SK-N-SH (cell line): Measurements from ENCODE around the gene CLINT1.

Source experiments
- CHD2 ChIP-seq: fragments of 150-350 bp; IDR thresholded peaks from 2 replicates; pipeline ENCODE4 v1.6.1; 2018; ENCODE audit warnings: low read length; ENCODE audit not compliant: partially characterized antibody
- ELF1 ChIP-seq: IDR thresholded peaks from 2 replicates; pipeline ENCODE4 v1.4.0; 2012
- EZH2phosphoT487 ChIP-seq: fragments of 200-600 bp; sonication (generic); IDR thresholded peaks from 2 replicates; pipeline ENCODE4 v1.6.1; 2017; ENCODE audit warnings: low read depth, mixed run types, mild to moderate bottlenecking, antibody characterized with exemption, moderate library complexity, borderline replicate concordance
- MXI1 ChIP-seq: IDR thresholded peaks from 2 replicates; pipeline ENCODE4 v1.6.1; 2012; ENCODE audit warnings: mild to moderate bottlenecking, low read depth, low read length, improper control_type of control experiment
- NFIC ChIP-seq: IDR thresholded peaks from 2 replicates; pipeline ENCODE4 v1.4.0; 2012; ENCODE audit warnings: borderline replicate concordance
- POLR2AphosphoS5 ChIP-seq: IDR thresholded peaks from 2 replicates; pipeline ENCODE4 v1.6.1; 2012; ENCODE audit warnings: low read depth, low read length
- RAD21 ChIP-seq: IDR thresholded peaks from 2 replicates; pipeline ENCODE4 v1.6.1; 2012; ENCODE audit warnings: mild to moderate bottlenecking, low read length
- RCOR1 ChIP-seq: fragments of 150-350 bp; IDR thresholded peaks from 2 replicates; pipeline ENCODE4 v1.6.1; 2017; ENCODE audit warnings: antibody characterized with exemption, low read length
- RXRA ChIP-seq: IDR thresholded peaks from 2 replicates; pipeline ENCODE4 v1.4.0; 2012; ENCODE audit warnings: low read depth, mild to moderate bottlenecking, borderline replicate concordance
- SMC3 ChIP-seq: IDR thresholded peaks from 2 replicates; pipeline ENCODE4 v1.6.1; 2012; ENCODE audit warnings: low read depth, low read length, improper control_type of control experiment
- TF ChIP-seq, protein P1 (sequence below): fragments of 200-600 bp; sonication (generic); IDR thresholded peaks from 2 replicates; pipeline ENCODE4 v1.6.1; 2017; ENCODE audit warnings: antibody characterized with exemption, mild to moderate bottlenecking, moderate library complexity
- TF ChIP-seq, protein P2 (sequence below): fragments of 150-350 bp; IDR thresholded peaks from 2 replicates; pipeline ENCODE4 v1.6.1; 2016; ENCODE audit warnings: mild to moderate bottlenecking, low read depth, low read length
- TF ChIP-seq, protein P3 (sequence below): IDR thresholded peaks from 2 replicates; pipeline ENCODE4 v1.6.1; 2012; ENCODE audit warnings: mild to moderate bottlenecking, low read depth, low read length, moderate library complexity
- TF ChIP-seq, protein P4 (sequence below): IDR thresholded peaks from 2 replicates; pipeline ENCODE4 v1.4.0; 2012; ENCODE audit warnings: low read depth

DNA sequence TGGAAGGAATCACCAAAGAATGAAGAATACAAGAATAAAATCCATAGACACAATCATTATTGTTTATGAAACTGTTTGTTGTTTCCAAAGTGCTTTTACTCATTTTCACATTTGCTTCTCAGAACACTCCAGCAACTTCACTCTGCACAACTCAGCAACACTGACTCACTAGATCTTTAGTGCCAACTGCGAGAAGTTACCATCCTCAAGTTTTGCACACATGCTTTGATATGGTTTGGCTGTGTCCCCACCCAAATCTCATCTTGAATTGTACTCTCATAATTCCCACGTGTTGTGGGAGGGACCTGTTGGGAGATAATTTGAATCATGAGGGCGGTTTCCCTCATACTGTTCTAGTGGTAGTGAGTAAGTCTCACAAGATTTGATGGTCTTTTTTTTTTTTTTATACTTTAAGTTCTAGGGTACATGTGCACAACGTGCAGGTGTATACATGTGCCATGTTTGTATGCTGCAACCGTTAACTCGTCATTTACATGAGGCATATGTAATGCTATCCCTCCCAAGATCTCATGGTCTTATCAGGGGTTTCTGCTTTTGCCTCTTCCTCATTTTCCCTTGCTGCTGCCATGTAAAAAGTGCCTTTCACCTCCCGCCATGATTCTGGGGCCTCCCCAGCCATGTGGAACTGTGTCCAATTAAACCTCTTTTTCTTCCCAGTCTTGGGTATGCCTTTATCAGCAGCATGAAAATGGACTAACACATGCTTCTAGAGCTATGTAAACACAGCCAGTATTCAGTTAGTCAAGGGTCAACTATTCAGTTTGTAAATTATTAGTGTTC is 36.9 kb downstream of the CLINT1 start:
- TF ChIP-seq NFIC (no peak), RAD21 (no peak), SMC3 (no peak), RCOR1 (no peak), POLR2AphosphoS5 (no peak), CHD2 (no peak), RXRA (no peak), MXI1 (no peak), EZH2phosphoT487 (no peak), ELF1 (no peak)
- TF ChIP-seq, protein P1, sequence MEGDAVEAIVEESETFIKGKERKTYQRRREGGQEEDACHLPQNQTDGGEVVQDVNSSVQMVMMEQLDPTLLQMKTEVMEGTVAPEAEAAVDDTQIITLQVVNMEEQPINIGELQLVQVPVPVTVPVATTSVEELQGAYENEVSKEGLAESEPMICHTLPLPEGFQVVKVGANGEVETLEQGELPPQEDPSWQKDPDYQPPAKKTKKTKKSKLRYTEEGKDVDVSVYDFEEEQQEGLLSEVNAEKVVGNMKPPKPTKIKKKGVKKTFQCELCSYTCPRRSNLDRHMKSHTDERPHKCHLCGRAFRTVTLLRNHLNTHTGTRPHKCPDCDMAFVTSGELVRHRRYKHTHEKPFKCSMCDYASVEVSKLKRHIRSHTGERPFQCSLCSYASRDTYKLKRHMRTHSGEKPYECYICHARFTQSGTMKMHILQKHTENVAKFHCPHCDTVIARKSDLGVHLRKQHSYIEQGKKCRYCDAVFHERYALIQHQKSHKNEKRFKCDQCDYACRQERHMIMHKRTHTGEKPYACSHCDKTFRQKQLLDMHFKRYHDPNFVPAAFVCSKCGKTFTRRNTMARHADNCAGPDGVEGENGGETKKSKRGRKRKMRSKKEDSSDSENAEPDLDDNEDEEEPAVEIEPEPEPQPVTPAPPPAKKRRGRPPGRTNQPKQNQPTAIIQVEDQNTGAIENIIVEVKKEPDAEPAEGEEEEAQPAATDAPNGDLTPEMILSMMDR = no peak
- TF ChIP-seq, protein P2, sequence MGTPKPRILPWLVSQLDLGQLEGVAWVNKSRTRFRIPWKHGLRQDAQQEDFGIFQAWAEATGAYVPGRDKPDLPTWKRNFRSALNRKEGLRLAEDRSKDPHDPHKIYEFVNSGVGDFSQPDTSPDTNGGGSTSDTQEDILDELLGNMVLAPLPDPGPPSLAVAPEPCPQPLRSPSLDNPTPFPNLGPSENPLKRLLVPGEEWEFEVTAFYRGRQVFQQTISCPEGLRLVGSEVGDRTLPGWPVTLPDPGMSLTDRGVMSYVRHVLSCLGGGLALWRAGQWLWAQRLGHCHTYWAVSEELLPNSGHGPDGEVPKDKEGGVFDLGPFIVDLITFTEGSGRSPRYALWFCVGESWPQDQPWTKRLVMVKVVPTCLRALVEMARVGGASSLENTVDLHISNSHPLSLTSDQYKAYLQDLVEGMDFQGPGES = no peak
- TF ChIP-seq, protein P3, sequence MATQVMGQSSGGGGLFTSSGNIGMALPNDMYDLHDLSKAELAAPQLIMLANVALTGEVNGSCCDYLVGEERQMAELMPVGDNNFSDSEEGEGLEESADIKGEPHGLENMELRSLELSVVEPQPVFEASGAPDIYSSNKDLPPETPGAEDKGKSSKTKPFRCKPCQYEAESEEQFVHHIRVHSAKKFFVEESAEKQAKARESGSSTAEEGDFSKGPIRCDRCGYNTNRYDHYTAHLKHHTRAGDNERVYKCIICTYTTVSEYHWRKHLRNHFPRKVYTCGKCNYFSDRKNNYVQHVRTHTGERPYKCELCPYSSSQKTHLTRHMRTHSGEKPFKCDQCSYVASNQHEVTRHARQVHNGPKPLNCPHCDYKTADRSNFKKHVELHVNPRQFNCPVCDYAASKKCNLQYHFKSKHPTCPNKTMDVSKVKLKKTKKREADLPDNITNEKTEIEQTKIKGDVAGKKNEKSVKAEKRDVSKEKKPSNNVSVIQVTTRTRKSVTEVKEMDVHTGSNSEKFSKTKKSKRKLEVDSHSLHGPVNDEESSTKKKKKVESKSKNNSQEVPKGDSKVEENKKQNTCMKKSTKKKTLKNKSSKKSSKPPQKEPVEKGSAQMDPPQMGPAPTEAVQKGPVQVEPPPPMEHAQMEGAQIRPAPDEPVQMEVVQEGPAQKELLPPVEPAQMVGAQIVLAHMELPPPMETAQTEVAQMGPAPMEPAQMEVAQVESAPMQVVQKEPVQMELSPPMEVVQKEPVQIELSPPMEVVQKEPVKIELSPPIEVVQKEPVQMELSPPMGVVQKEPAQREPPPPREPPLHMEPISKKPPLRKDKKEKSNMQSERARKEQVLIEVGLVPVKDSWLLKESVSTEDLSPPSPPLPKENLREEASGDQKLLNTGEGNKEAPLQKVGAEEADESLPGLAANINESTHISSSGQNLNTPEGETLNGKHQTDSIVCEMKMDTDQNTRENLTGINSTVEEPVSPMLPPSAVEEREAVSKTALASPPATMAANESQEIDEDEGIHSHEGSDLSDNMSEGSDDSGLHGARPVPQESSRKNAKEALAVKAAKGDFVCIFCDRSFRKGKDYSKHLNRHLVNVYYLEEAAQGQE = no peak
- TF ChIP-seq, protein P4, sequence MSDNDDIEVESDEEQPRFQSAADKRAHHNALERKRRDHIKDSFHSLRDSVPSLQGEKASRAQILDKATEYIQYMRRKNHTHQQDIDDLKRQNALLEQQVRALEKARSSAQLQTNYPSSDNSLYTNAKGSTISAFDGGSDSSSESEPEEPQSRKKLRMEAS = no peak
